Calu3 (cell line): ENCODE measurements around the gene IPPK. TPM values are rescaled to one million over a fixed set of nuclear protein-coding genes. Genes with fewer than 3 reads are reported as not detected.
A peak's percentile ranks its signal among the peaks of the same experiment; 100 is the strongest.

Experiments
- BruUV-seq: library from RNA; stranded (reverse); fragments of 400-500 nt; replicated peaks from 2 replicates; lab custom pipeline; 2021; lab: Mats Ljungman, UMichigan
- CTCF ChIA-PET: fragments of 300-600 bp; sonication (Branson Sonifier 250); formaldehyde crosslinking; loops from one replicate; lab custom pipeline; 2022; ENCODE audit warnings: antibody characterized with exemption; lab: Charles Lee
- DNase-seq: peaks from one replicate; pipeline ENCODE4 v3.0.0; 2022
- H3K27ac Mint-ChIP-seq: one replicate; pipeline ENCODE4 v1.8.0; 2022; ENCODE audit warnings: mixed read lengths; ENCODE audit not compliant: unreplicated experiment
- H3K27me3 Mint-ChIP-seq: one replicate; pipeline ENCODE4 v1.8.0; 2022; ENCODE audit warnings: mixed read lengths; ENCODE audit not compliant: unreplicated experiment
- H3K36me3 Mint-ChIP-seq: one replicate; pipeline ENCODE4 v1.8.0; 2022; ENCODE audit warnings: mild to moderate bottlenecking, moderate library complexity, mixed read lengths; ENCODE audit not compliant: insufficient read depth, unreplicated experiment
- H3K4me1 Mint-ChIP-seq: one replicate; pipeline ENCODE4 v1.8.0; 2022; ENCODE audit warnings: mild to moderate bottlenecking, low read depth, mixed read lengths; ENCODE audit not compliant: unreplicated experiment
- H3K4me3 Mint-ChIP-seq: one replicate; pipeline ENCODE4 v1.8.0; 2022; ENCODE audit warnings: mild to moderate bottlenecking, low read depth, moderate library complexity, mixed read lengths; ENCODE audit not compliant: unreplicated experiment
- H3K9me3 Mint-ChIP-seq: one replicate; pipeline ENCODE4 v1.8.0; 2022; ENCODE audit warnings: low read depth, mixed read lengths; ENCODE audit not compliant: unreplicated experiment
- intact Hi-C: fragments of 100-400 bp; cut with micrococcal nuclease; formaldehyde crosslinking; loops from one replicate; pipeline ENCODE4 v1.10.0; 2022; ENCODE audit not compliant: unreplicated experiment
- total RNA-seq: library from RNA; stranded (reverse); gene quantifications from 2 replicates; pipeline ENCODE4 v1.2.3, GENCODE V29; 2022
- TF ChIP-seq, protein P1 (sequence below): fragments of 200-600 bp; IDR thresholded peaks from one replicate; pipeline ENCODE4 v1.8.0; 2022; ENCODE audit warnings: antibody characterized with exemption; ENCODE audit not compliant: unreplicated experiment

The IPPK gene
- total RNA-seq, 1 experiment from 2014 or later, result 8.9 TPM

GRCh38 chr9:92634712-92635605 is 35.0 kb downstream of the IPPK start:
- no peak overlapping the region for H3K27ac Mint-ChIP-seq
- CTCF ChIA-PET, result no interaction called here

GRCh38 chr9:92633614-92634278 is 36.2 kb downstream of the IPPK start:
- H3K4me1 Mint-ChIP-seq, result no peaks in the 10 kb centered on the region
- no TSS peak for BruUV-seq
- H3K36me3 Mint-ChIP-seq, result peaks cover 24% of the 10 kb centered on the region
- no peaks in the 10 kb centered on the region for H3K9me3 Mint-ChIP-seq
- no peaks in the 10 kb centered on the region for H3K27me3 Mint-ChIP-seq
- intact Hi-C loops, result loop anchor here (5.0 to 10.0 kb wide), 2 partner anchors 309 to 496 kb away; partner anchors contain the start of genes CENPP and NOL8
- no peak overlapping the region for H3K27ac Mint-ChIP-seq
- CTCF ChIA-PET, result interaction anchor here (1.1 kb wide), 1 partner anchor 305 kb away, joined by 3 read pairs; no protein-coding TSS in a partner anchor
- TF ChIP-seq, protein P1, sequence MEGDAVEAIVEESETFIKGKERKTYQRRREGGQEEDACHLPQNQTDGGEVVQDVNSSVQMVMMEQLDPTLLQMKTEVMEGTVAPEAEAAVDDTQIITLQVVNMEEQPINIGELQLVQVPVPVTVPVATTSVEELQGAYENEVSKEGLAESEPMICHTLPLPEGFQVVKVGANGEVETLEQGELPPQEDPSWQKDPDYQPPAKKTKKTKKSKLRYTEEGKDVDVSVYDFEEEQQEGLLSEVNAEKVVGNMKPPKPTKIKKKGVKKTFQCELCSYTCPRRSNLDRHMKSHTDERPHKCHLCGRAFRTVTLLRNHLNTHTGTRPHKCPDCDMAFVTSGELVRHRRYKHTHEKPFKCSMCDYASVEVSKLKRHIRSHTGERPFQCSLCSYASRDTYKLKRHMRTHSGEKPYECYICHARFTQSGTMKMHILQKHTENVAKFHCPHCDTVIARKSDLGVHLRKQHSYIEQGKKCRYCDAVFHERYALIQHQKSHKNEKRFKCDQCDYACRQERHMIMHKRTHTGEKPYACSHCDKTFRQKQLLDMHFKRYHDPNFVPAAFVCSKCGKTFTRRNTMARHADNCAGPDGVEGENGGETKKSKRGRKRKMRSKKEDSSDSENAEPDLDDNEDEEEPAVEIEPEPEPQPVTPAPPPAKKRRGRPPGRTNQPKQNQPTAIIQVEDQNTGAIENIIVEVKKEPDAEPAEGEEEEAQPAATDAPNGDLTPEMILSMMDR, result no peak
- DNase-seq, result no peak
- H3K4me3 Mint-ChIP-seq, result no peak overlapping the region

More at GRCh38 chr9:92634712-92635605, 35.0 kb downstream of the IPPK start:
- no peaks in the 10 kb centered on the region for H3K4me1 Mint-ChIP-seq
- BruUV-seq, result no TSS peak
- TF ChIP-seq, protein P1, result peak; percentile 79
- H3K27me3 Mint-ChIP-seq, result no peaks in the 10 kb centered on the region
- peaks cover 19% of the 10 kb centered on the region for H3K36me3 Mint-ChIP-seq
- H3K9me3 Mint-ChIP-seq, result no peaks in the 10 kb centered on the region
- intact Hi-C loops, result loop anchor here (5.0 to 10.0 kb wide), 2 partner anchors 310 to 498 kb away; partner anchors contain the start of genes CENPP and NOL8
- DNase-seq, result peak; percentile 68
- no peak overlapping the region for H3K4me3 Mint-ChIP-seq

- Mint-ChIP-seq H3K4me3 (no peak overlapping the region), H3K4me1 (no peaks in the 10 kb centered on the region), H3K27ac (no peak overlapping the region), H3K9me3 (no peaks in the 10 kb centered on the region), H3K27me3 (no peaks in the 10 kb centered on the region), H3K36me3 (peaks cover 18% of the 10 kb centered on the region)
- CTCF ChIA-PET, result interaction anchor here (0.5 kb wide), 1 partner anchor 224 kb away, joined by 3 read pairs; no protein-coding TSS in a partner anchor
- TF ChIP-seq, protein P1, result no peak
- no TSS peak for BruUV-seq
- intact Hi-C loops, result loop anchor here (5.0 to 10.0 kb wide), 2 partner anchors 308 to 495 kb away; partner anchors contain the start of genes CENPP and NOL8
- no peak for DNase-seq
These were observed 37.3 kb downstream of the IPPK start for GRCh38 chr9:92632641-92633040.

DNA sequence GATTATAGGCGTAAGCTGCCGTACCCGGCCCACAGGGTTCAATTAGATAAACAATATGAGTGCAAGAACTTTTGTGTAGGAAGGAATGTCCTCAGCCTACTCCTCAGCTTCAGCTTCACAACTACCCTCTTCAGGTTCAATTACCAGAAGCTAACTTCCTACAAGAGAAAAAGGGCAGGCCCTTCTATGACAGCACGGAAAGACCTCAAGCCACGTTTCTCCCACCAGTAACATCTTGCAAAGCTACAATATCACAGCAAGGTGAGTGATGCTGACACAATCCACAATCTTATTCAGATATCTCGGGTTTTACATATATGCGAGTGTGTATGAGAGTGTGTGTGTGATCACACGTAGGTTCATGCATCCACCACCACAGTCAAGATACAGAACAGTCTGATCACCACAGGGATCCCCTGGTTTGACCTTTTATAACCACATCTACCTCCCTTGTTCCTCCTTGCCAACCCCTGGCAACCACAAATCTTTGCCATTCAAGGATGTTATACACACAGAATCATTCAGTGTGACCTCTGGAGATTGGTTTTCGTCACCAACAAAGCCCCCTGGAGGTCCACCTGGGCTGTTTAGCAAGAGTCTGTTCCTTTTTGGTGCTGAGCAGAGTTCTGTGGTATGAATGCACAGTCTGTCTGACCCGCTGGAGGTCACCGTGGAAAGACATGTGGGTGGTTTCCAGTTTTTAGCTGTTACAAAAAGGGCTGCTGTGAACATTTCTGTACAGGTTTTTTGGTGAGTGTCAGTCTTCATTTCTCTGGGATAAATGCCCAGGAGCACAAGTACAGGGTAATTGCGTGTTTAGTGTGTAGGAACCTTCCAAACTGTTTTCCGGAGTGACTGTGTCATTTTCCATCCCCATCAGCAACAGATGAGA is 38.2 kb downstream of the IPPK start:
- Mint-ChIP-seq H3K9me3 (no peaks in the 10 kb centered on the region), H3K4me3 (no peak overlapping the region), H3K36me3 (peaks cover 22% of the 10 kb centered on the region), H3K4me1 (no peaks in the 10 kb centered on the region), H3K27me3 (no peaks in the 10 kb centered on the region), H3K27ac (no peak overlapping the region)
- no TSS peak for BruUV-seq
- intact Hi-C loops, result loop anchor here (5.0 to 10.0 kb wide), 2 partner anchors 307 to 494 kb away; partner anchors contain the start of genes CENPP and NOL8
- TF ChIP-seq, protein P1, result no peak
- CTCF ChIA-PET, result no interaction called here
- DNase-seq, result no peak
